Fibroblast of mammary gland (primary cell): ENCODE measurements around the gene CCDC13.
A peak's percentile ranks its signal among the peaks of the same experiment; 100 is the strongest.

Experiments used
- DNase-seq: peaks from one replicate; pipeline ENCODE4 v3.0.0-alpha.2; 2010; ENCODE audit warnings: low read depth
- H3K4me3 ChIP-seq: 2 replicates; pipeline ENCODE4 v1.5.1; 2011; ENCODE audit warnings: low read depth, mild to moderate bottlenecking, low read length, moderate library complexity; ENCODE audit not compliant: control insufficient read depth
- TF ChIP-seq, protein P1 (sequence below): conservative IDR thresholded peaks from 2 replicates; pipeline ENCODE4 v1.5.1; 2011; ENCODE audit warnings: low read depth, low read length, inconsistent platforms; ENCODE audit not compliant: control insufficient read depth, insufficient read depth

The CCDC13 gene

DNA sequence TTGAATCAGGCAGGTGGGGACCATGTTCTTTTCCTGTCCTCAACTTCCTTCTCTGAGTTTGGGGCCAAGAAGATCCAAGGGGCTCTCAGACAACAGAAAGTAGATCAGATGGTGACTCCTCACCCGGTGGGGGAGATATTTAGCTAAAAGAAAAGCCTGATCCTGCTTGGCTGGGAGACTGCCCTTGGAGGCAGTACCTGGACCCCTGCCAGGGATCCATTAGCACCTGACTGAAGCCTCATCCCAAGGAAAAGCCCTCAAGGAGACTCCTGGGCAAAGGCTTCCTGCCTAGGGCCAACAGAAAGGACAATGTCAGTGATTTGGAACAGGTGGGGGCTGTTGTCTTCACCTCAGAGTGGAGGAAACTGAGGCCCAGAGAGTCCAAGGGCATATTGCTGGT, 37.0 kb downstream of the CCDC13 start:
- no peak overlapping the region for H3K4me3 ChIP-seq
- no peak for DNase-seq
- TF ChIP-seq, protein P1, sequence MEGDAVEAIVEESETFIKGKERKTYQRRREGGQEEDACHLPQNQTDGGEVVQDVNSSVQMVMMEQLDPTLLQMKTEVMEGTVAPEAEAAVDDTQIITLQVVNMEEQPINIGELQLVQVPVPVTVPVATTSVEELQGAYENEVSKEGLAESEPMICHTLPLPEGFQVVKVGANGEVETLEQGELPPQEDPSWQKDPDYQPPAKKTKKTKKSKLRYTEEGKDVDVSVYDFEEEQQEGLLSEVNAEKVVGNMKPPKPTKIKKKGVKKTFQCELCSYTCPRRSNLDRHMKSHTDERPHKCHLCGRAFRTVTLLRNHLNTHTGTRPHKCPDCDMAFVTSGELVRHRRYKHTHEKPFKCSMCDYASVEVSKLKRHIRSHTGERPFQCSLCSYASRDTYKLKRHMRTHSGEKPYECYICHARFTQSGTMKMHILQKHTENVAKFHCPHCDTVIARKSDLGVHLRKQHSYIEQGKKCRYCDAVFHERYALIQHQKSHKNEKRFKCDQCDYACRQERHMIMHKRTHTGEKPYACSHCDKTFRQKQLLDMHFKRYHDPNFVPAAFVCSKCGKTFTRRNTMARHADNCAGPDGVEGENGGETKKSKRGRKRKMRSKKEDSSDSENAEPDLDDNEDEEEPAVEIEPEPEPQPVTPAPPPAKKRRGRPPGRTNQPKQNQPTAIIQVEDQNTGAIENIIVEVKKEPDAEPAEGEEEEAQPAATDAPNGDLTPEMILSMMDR = no peak

DNA sequence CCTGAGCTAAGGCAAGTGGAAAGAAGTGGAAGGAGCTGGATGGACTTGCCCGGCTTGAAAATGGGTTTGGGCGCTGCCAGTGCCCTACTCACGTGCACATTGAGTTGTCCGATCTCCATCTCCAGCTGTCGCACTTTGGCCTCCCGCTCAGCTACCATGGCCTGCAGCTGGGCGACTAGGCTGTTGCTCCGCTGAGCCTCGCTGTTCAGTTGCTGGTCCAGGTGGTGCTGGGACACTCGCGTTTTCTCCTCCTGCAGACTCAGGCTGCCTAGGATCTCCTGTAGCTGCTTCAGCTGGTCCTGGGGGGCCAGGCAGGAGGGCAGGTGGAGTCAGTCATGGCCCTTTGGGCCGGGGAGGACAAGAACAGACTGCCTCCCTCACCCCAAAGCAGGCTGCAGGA, 37.4 kb downstream of the CCDC13 start:
- DNase-seq = no peak
- no peak overlapping the region for H3K4me3 ChIP-seq
- TF ChIP-seq, protein P1 = no peak

DNA sequence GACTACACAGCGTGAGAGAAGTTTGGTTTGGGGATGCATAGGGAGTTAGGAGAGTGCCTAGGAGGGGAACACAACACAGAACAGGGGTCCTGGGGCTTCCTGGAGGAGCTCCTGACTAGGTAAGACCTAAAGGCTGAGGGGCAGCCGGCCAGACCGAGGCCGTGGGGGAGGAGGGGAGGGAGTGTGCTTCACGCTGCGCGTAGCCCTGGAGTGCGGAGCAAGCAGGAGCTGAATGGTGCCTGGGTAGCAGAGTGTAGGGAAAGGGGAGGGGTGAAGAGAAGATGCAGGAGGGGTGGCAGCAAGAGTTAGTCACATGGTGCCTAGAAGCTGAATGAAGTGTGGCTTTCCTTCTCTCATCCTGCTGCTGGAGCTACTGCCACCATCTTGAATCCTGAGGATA, 38.0 kb downstream of the CCDC13 start:
- DNase-seq = no peak
- no peak overlapping the region for H3K4me3 ChIP-seq
- TF ChIP-seq, protein P1 = no peak

DNA sequence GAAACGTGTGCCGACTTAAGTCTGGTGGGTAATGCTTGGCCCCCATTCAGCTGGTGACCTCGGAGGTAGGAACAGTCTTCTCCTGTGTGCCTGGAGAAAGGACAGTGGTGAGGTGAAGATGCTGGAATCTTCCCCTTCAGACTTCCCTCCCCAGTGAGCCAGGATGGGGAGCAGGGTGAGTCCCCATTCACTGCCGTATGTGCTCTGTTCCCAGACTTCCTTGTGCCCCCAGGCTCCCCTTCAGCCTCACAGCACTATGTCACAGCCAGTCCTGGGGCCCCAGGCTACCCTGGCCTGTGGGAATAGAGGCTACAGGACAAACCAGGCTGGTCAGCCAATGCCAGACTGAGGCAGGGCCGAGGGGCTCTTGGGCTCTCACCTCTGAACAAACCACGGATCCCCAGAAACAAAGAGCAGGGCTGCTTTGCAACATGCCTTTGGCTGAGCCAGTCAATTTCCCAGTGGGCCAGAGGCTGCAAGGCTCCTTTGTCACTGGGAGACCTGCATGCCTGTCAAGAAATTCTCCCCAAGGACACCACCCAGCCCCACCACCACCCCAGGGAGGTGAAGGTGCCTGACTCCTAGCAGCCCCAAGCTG, 38.7 kb downstream of the CCDC13 start:
- no peak for DNase-seq
- TF ChIP-seq, protein P1 = no peak
- H3K4me3 ChIP-seq = no peak overlapping the region

DNA sequence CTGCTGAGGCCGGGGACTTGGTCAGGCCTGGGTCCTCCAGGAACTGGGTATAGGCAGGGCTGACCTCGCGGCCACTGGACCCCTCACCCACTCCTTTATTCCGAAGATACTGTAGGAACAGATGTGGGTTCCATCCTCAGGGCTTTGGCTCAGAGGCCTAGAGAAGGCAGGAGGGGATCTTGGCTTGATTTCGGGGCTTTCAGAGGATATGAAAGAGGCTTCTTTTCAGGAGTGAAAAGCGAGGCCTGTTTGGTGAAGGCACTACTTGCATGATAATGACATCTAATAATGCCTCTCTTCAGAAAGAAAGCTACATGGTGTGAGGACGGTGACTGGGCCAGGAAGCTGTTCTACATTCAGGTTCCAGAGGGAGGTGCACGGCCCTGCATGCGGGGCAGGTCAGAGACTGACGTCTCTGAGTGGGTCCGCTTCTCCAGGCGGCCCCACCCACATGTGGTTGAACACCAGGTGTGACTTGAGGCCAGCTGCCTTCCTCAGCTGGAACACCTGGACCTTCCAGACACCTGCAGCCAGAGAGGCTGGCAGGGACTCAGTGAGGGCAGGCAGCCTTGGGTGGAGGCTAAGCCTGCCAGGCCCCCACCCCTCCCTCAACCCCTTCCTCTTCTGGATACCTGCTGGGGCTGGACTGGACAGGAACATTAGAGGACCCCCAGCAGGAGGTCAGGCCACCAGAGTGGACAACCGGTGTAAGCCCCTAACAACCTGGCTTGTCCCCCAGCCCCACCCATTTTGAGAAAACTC, 39.4 kb downstream of the CCDC13 start:
- TF ChIP-seq, protein P1 = no peak
- H3K4me3 ChIP-seq = no peak overlapping the region
- DNase-seq = no peak

DNA sequence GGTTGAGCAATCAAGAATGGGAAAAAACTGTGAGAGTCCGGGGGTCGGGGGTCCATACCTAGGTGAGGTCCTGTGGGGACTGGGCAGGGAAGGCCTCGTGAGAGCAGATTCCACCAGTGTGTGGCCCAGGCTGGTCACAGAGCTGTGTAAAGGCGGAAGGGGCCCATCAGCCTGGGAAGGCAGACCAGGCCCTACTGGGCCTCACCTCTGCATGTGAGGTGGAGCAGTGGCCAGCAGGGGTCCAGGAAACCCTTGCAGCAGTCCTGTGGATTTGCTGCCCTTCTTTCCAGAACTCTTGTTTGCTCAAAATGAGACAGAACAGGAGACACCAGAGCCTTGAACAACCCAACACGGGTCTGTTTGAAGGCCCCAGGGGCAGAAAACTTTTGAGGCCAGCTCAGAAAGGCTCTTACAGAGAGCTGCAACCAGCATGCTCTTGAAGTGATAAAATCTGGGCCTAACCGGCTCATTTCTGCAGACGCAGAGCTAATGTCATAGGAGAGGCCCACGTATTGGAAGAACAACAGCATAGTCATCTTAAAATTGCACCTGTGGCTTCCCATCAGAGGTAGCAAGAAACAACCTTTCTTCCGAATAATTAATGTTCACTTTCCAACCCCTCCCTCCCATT, 40.1 kb downstream of the CCDC13 start:
- no peak overlapping the region for H3K4me3 ChIP-seq
- TF ChIP-seq, protein P1 = peak; percentile 25
- DNase-seq = no peak
